ENCODE measurements around the gene QRSL1. TPM values are rescaled to one million over a fixed set of nuclear protein-coding genes. Genes with fewer than 3 reads are reported as not detected.
A peak's percentile ranks its signal among the peaks of the same experiment; 100 is the strongest.
"Not testable (repeated sequence)": the region's sequence is repeated elsewhere in the genome, so short reads cannot be mapped to it uniquely, and the experiment has no call there.

Gene QRSL1
- total RNA-seq, 2 experiments from 2014 or later: 11.6 to 12.2 TPM

DNA sequence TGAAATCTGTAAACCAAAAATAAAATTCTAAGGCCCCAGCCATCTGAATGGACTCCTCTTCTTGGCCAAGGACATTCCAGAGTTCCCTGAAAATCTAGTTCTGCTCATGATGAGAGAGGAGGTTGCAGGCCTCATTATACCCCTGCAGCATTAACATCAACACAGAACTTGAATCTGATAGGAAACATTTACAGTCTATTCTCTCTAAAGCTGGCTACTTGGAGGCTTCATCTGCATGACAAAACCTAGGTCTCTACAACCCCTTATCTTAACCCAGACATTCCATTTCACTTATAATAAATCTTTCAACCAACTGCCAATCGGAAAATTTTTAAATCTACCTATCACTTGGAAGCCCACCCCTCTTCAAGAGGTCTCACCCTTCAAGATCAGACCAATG is 15.8 kb upstream of the QRSL1 start:
- no peak for DNase-seq
- Mint-ChIP-seq H3K4me3 (no peak overlapping the region), H3K27me3 (no peaks in the 10 kb centered on the region), H3K36me3 (ENCODE audit: low read depth) (peaks cover 27% of the 10 kb centered on the region), H3K4me1 (peaks cover 40% of the 10 kb centered on the region), H3K9me3 (no peaks in the 10 kb centered on the region), H3K27ac (peak overlapping the region; percentile 42)
- ChIA-PET CTCF (interaction anchor here (0.8 to 1.9 kb wide), 6 partner anchors 13 to 384 kb away, joined by 3 to 6 read pairs (median 4); partner anchors contain the start of gene CRYBG1), POLR2A (interaction anchor here (0.7 to 2.9 kb wide), 6 partner anchors 15 to 97 kb away, joined by 3 to 29 read pairs (median 8); partner anchors contain the start of genes QRSL1 and RTN4IP1)

DNA sequence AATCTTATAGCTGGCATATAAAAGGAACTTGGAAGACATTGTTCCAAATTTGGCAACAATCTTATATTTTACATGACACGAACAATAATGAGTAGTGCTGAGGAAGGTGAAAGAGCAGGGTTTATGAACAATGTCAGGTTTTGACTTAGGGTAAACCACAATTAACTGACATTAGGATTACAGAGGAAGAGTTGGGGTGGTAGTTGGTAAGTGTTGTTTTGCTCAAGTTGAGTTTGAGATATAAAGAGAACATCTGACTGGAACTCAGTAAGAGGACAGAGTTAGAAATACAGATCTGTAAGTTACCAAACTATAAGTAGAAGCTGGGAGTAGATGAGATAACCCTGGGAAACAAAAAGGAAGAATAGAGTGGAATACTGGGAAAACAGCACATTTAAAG is 15.2 kb upstream of the QRSL1 start:
- Mint-ChIP-seq H3K4me1 (peaks cover 42% of the 10 kb centered on the region), H3K27me3 (no peaks in the 10 kb centered on the region), H3K9me3 (no peaks in the 10 kb centered on the region), H3K27ac (peak overlapping the region; percentile 42), H3K4me3 (no peak overlapping the region), H3K36me3 (ENCODE audit: low read depth) (peaks cover 32% of the 10 kb centered on the region)
- DNase-seq: no peak
- POLR2A ChIA-PET: interaction anchor here (0.9 to 2.9 kb wide), 8 partner anchors 8 to 102 kb away, joined by 3 to 29 read pairs (median 6); partner anchors contain the start of genes QRSL1 and RTN4IP1
- CTCF ChIA-PET: interaction anchor here (0.6 to 1.9 kb wide), 10 partner anchors 9 to 384 kb away, joined by 3 to 9 read pairs (median 4); partner anchors contain the start of genes QRSL1 and RTN4IP1

DNA sequence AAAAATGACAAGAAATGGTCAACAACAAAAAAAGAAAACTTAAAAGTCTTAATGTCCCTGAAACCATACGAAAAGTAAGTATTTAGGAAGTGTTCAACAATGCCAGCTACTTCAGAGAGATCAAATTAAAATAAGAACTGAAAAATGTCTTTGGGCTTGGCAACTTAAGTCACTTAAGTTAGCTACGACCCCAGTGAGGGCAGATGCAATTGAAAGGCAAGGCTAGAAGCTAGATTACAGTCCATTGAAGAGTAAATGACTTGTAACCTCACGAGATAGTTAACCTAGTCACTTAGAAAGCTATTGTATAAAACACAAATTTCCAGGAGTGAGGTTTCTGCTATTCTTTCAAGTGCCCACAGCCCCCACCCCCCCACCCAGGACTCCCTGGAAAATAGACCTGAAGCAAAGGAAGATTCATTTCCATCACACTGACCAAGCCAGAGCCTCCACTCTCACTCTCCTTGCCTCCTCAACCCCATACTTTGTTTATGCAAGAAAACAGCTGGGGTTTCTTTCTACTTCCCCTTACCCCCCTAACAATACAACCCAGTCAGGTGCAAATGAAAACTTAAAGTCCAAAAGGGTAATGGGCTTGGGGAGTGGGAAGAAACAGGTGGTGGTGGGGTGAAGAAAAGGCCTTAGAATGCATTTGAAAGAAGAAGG is 14.7 kb upstream of the QRSL1 start:
- Mint-ChIP-seq H3K27ac (peak overlapping the region; percentile 42), H3K4me3 (no peak overlapping the region), H3K9me3 (no peaks in the 10 kb centered on the region), H3K36me3 (ENCODE audit: low read depth) (peaks cover 34% of the 10 kb centered on the region), H3K27me3 (no peaks in the 10 kb centered on the region), H3K4me1 (peaks cover 44% of the 10 kb centered on the region)
- DNase-seq: no peak
- ChIA-PET POLR2A (interaction anchor here (0.5 to 2.9 kb wide), 9 partner anchors 8 to 102 kb away, joined by 3 to 29 read pairs (median 5); partner anchors contain the start of genes QRSL1 and RTN4IP1), CTCF (interaction anchor here (0.6 to 1.9 kb wide), 10 partner anchors 8 to 383 kb away, joined by 3 to 9 read pairs (median 4); partner anchors contain the start of genes QRSL1 and RTN4IP1)

DNA sequence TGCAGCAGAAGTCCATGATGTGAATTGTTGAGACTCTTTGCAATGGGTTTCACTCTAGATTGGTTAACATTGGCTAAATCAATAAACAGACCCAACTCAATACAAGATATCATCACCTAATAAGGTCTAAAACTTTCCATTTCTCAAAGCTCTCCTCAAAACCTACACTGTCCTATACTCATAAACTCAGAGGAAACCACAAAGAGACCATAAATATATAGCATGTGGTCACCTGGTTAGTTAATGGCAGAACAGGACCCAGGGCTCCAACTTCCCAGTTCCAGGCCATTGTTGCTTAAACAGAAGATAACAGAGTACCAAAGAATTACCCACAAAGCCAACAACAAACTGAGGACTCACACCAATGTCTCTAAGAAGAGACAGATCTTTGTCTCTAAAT is 12.1 kb upstream of the QRSL1 start:
- H3K4me3 Mint-ChIP-seq: no peak overlapping the region
- POLR2A ChIA-PET: interaction anchor here (1.2 to 2.2 kb wide), 2 partner anchors 11 to 13 kb away, joined by 6 to 10 read pairs; partner anchors contain the start of genes QRSL1 and RTN4IP1
- no peaks in the 10 kb centered on the region for H3K9me3 Mint-ChIP-seq

DNA sequence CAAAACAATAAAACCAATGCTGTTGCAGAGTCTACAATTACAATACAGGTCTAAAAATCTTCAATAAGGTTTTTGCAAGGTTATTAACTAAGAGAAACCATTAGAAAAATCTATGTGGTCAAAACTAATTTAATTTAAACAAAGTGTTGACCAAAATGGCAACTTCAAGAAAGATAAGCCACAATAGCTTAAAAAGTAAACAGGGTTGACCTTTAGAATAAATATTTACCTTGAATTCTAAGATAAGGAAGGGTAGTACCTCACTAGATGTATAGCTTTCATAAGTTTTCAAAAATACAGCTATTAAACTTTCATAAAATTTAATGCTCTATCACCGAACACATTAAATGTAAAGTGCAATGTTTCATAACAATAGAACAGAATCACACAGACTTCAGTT is 11.5 kb upstream of the QRSL1 start:
- ChIA-PET CTCF (interaction anchor here (0.7 to 1.5 kb wide), 2 partner anchors 10 to 32 kb away, joined by 3 to 4 read pairs; no protein-coding TSS in a partner anchor), POLR2A (interaction anchor here (1.2 to 2.2 kb wide), 2 partner anchors 10 to 12 kb away, joined by 6 to 10 read pairs; partner anchors contain the start of genes QRSL1 and RTN4IP1)
- DNase-seq: no peak
- peaks cover 37% of the 10 kb centered on the region for H3K36me3 Mint-ChIP-seq (ENCODE audit: low read depth)
- no peak overlapping the region for H3K4me3 Mint-ChIP-seq
- no peaks in the 10 kb centered on the region for H3K27me3 Mint-ChIP-seq
- H3K27ac Mint-ChIP-seq: no peak overlapping the region
- H3K9me3 Mint-ChIP-seq: peaks cover 3% of the 10 kb centered on the region
- H3K4me1 Mint-ChIP-seq: peaks cover 38% of the 10 kb centered on the region

More for the DNA sequence above, 12.1 kb upstream of the QRSL1 start:
- CTCF ChIA-PET: interaction anchor here (1.5 kb wide), 1 partner anchor 9 kb away, joined by 4 read pairs; no protein-coding TSS in a partner anchor
- no peak overlapping the region for H3K27ac Mint-ChIP-seq
- DNase-seq: no peak
- H3K4me1 Mint-ChIP-seq: peaks cover 43% of the 10 kb centered on the region
- no peaks in the 10 kb centered on the region for H3K27me3 Mint-ChIP-seq
- H3K36me3 Mint-ChIP-seq (ENCODE audit: low read depth): peaks cover 35% of the 10 kb centered on the region

DNA sequence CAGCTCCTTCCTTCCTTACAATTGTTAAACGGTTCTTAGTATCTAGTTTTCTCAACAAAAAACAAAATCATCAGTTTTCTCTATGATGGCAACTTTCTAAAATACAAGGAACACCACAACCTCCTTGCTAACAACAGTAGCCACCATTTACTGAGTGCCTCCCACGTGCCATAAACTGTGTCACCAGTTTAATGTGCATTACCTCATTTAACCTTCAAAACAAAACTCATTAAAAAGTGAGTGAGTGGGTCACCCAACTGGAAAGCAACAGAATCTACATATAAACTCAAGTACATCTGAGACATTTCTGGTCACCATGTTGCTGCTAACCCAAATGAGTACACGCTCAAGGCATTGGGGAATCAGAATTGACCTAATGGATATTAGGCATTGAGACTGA is 11.1 kb upstream of the QRSL1 start:
- no peak overlapping the region for H3K27ac Mint-ChIP-seq
- H3K27me3 Mint-ChIP-seq: no peaks in the 10 kb centered on the region
- POLR2A ChIA-PET: interaction anchor here (1.2 to 2.2 kb wide), 2 partner anchors 10 to 12 kb away, joined by 6 to 10 read pairs; partner anchors contain the start of genes QRSL1 and RTN4IP1
- CTCF ChIA-PET: interaction anchor here (0.7 to 1.5 kb wide), 3 partner anchors 8 to 31 kb away, joined by 3 to 8 read pairs (median 4); no protein-coding TSS in a partner anchor
- peaks cover 33% of the 10 kb centered on the region for H3K4me1 Mint-ChIP-seq
- peaks cover 6% of the 10 kb centered on the region for H3K9me3 Mint-ChIP-seq
- H3K4me3 Mint-ChIP-seq: no peak overlapping the region
- no peak for DNase-seq
- peaks cover 38% of the 10 kb centered on the region for H3K36me3 Mint-ChIP-seq (ENCODE audit: low read depth)

DNA sequence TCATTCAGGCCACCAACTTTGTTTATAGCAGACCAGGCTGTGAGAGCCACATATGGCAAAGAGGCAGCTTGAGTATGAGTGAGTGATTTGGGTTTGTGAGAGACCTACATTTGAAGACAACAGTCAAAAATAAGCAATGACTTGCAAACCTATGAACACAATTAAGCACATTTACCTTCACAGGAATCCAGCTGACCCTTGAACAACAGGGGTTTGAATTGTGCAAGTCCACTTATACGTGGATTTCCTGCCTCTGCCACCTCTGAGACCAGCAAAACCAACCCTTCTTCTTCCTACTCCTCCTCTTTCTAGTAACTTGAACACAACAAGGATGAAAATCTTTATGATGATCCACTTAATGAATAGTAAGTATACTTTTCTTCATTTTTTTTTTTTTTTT is 10.2 kb upstream of the QRSL1 start:
- CTCF ChIA-PET: interaction anchor here (0.7 to 1.0 kb wide), 2 partner anchors 9 to 18 kb away, joined by 3 to 8 read pairs; no protein-coding TSS in a partner anchor
- H3K36me3 Mint-ChIP-seq (ENCODE audit: low read depth): peaks cover 35% of the 10 kb centered on the region

DNA sequence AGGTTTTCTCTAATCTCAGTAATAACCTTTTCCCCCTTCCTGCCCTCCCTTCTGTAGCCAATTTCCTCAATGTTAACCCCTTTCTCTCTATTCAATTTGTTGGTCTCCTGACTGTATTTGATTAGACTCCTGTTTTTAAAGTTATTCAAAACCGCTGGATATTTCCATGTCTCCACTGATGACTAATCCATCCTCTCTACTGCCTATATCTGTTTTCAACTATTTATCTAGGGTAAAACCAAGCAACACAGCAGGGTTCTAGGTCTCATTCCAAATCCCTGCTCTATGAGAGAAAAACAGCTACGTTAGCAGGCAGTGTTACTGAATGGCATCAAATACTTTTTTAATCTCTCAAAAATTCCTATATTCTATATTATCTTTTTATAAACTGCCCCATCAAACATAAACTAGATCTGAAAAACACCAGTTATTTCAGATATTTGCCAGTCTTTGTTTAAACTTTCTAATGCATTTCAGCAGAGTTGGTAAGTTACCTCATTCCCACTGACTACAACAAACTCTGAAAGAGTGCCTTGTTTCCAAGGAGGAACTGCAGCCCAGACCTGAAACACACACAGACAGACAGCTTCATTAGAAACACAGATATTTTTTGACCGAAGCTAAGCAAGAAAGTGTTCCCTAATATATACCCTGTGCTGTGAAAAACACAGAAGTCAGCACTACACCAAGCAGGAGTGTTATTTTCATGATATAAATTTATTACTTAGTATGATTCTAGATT is 8.3 kb upstream of the QRSL1 start:
- H3K9me3 Mint-ChIP-seq: peaks cover 6% of the 10 kb centered on the region
- no peaks in the 10 kb centered on the region for H3K27me3 Mint-ChIP-seq
- H3K36me3 Mint-ChIP-seq (ENCODE audit: low read depth): peaks cover 33% of the 10 kb centered on the region
- ChIA-PET CTCF (interaction anchor here (0.8 to 1.0 kb wide), 3 partner anchors 9 to 13 kb away, joined by 3 read pairs; no protein-coding TSS in a partner anchor), POLR2A (interaction anchor here (1.3 kb wide), 1 partner anchor 9 kb away, joined by 5 read pairs; no protein-coding TSS in a partner anchor)
- no peak overlapping the region for H3K4me3 Mint-ChIP-seq
- no peak overlapping the region for H3K27ac Mint-ChIP-seq
- no peak for DNase-seq
- H3K4me1 Mint-ChIP-seq: peaks cover 19% of the 10 kb centered on the region

More for the DNA sequence above, 10.2 kb upstream of the QRSL1 start:
- POLR2A ChIA-PET: no interaction called here
- peaks cover 24% of the 10 kb centered on the region for H3K4me1 Mint-ChIP-seq
- H3K27me3 Mint-ChIP-seq: no peaks in the 10 kb centered on the region
- H3K27ac Mint-ChIP-seq: no peak overlapping the region
- DNase-seq: no peak
- peaks cover 6% of the 10 kb centered on the region for H3K9me3 Mint-ChIP-seq
- no peak overlapping the region for H3K4me3 Mint-ChIP-seq

DNA sequence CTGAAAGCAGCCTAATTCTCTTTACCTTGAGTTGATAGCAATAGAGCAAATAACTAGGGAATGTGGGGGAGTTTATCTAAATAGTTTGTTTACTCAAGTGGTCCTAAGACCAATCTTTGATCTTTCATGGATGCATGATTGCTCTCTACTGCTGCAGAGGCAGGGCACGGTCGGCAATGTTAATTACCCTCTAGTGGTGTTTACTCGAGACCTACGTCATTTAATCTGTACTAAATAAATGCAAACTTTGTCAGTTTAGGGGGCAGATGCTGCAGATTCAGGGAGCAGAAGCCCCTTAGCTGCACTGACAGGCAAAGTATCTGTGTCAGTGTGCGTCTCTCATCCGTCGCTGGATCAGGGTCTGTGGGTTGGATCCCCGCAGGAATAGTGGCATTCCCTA is 7.0 kb upstream of the QRSL1 start:
- ChIA-PET POLR2A (interaction anchor here (0.6 to 1.3 kb wide), 3 partner anchors 8 to 192 kb away, joined by 3 to 5 read pairs (median 3); no protein-coding TSS in a partner anchor), CTCF (interaction anchor here (1.0 to 1.3 kb wide), 3 partner anchors 8 to 13 kb away, joined by 3 read pairs; no protein-coding TSS in a partner anchor)
- Mint-ChIP-seq H3K27ac (no peak overlapping the region), H3K4me1 (peaks cover 20% of the 10 kb centered on the region), H3K36me3 (ENCODE audit: low read depth) (peaks cover 27% of the 10 kb centered on the region), H3K4me3 (no peak overlapping the region), H3K27me3 (no peaks in the 10 kb centered on the region), H3K9me3 (peaks cover 6% of the 10 kb centered on the region)
- DNase-seq: no peak

DNA sequence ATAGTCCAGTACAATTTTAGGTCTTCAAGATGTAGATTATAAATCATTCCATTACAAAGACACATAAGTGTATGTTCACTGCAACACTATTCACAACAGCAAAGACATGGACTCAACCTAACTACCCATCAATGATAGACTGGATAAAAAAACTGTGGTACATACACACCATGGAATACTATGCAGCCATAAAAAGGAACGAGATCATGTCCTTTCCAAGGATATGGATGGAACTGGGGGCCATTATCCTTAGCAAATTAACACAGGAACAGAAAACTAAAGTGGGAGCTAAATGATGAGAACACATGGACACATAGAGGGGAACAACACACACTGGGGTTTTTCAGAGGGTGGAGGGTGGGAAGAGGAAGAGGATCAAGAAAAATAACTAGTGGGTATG is 6.3 kb upstream of the QRSL1 start:
- CTCF ChIA-PET: interaction anchor here (1.3 kb wide), 2 partner anchors 8 to 13 kb away, joined by 3 read pairs; no protein-coding TSS in a partner anchor
- POLR2A ChIA-PET: interaction anchor here (0.8 to 1.3 kb wide), 2 partner anchors 9 to 12 kb away, joined by 3 read pairs; no protein-coding TSS in a partner anchor
- H3K9me3 Mint-ChIP-seq: peaks cover 6% of the 10 kb centered on the region
- DNase-seq: no peak
- H3K4me3 Mint-ChIP-seq: no peak overlapping the region
- H3K4me1 Mint-ChIP-seq: peaks cover 22% of the 10 kb centered on the region
- H3K36me3 Mint-ChIP-seq (ENCODE audit: low read depth): peaks cover 26% of the 10 kb centered on the region
- H3K27me3 Mint-ChIP-seq: no peaks in the 10 kb centered on the region
- no peak overlapping the region for H3K27ac Mint-ChIP-seq

DNA sequence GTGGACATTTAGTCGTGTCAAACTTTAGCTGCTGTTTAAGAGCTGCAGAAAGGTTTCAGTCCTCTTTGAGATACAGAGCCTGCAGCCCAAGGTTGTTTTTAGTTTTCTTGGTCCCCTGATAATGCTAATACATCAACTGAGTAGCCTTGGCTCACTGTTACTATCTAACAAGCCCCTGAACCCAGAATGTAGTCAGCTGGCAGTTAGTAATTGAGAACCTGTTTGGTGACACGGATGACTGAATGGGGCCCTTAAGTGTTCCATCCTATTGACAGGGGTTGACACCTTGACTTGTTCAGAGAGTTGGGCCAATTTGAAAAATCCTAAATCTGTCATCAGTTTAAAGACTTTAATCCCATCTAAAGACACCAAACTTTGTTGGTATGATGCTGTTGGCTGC is 2.9 kb upstream of the QRSL1 start:
- ChIA-PET CTCF (interaction anchor here (1.0 to 2.6 kb wide), 3 partner anchors 13 to 18 kb away, joined by 3 to 7 read pairs (median 6); no protein-coding TSS in a partner anchor), POLR2A (interaction anchor here (0.7 to 1.4 kb wide), 5 partner anchors 10 to 105 kb away, joined by 3 to 5 read pairs (median 3); no protein-coding TSS in a partner anchor)
- Mint-ChIP-seq H3K4me1 (peaks cover 35% of the 10 kb centered on the region), H3K4me3 (no peak overlapping the region), H3K36me3 (ENCODE audit: low read depth) (peaks cover 12% of the 10 kb centered on the region), H3K27me3 (no peaks in the 10 kb centered on the region), H3K27ac (no peak overlapping the region), H3K9me3 (peaks cover 6% of the 10 kb centered on the region)
- DNase-seq: no peak

DNA sequence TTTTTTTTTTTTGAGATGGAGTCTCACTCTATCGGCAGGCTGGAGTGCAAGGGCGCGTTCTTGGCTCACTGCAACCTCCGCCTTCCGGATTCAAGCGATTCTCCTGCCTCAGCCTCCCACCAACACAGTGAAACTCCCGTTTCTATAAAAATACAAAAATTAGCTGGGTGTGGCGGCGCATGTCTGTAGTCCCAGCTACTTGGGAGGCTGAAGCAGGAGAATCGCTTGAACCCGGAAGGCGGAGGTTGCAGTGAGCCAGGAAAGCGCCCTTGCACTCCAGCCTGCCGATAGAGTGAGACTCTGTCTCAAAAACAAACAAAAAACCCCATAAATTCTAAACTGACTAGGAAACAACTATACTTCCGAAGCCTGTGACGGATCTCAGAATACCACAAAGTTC is 1.6 kb upstream of the QRSL1 start:
- CTCF ChIA-PET: interaction anchor here (2.0 to 2.2 kb wide), 3 partner anchors 13 to 19 kb away, joined by 8 to 10 read pairs (median 9); no protein-coding TSS in a partner anchor
- H3K27me3 Mint-ChIP-seq; DNase-seq; H3K9me3 Mint-ChIP-seq; H3K36me3 Mint-ChIP-seq (ENCODE audit: low read depth): not testable (repeated sequence)
- Mint-ChIP-seq H3K27ac (peak overlapping the region; percentile 50), H3K4me1 (peaks cover 40% of the 10 kb centered on the region), H3K4me3 (peak overlapping the region; percentile 92)
- POLR2A ChIA-PET: interaction anchor here (1.1 to 2.2 kb wide), 4 partner anchors 10 to 89 kb away, joined by 3 to 29 read pairs (median 6); no protein-coding TSS in a partner anchor
